Activated CD4-positive, CD25-positive, alpha-beta regulatory T cell treated with anti-CD3 and anti-CD28 coated beads, Interleukin-2, amount 50 U/mL, for 16 hours (primary cell): ENCODE measurements around the gene TRMT61A.

ENCODE experiments used
- DNase-seq: peaks from one replicate; pipeline ENCODE4 v3.0.0-alpha.2; 2020; ENCODE audit warnings: low read depth, low spot score

The TRMT61A gene

GRCh38 chr14:103546652-103547454 lies 17.9 kb downstream of the TRMT61A start:
- peak; percentile 55 for DNase-seq

- DNase-seq = no peak
Observed at GRCh38 chr14:103547455-103547940, 18.5 kb downstream of the TRMT61A start.

- DNase-seq = no peak
Observed at GRCh38 chr14:103547941-103548462, 19.0 kb downstream of the TRMT61A start.

- DNase-seq = no peak
Observed at GRCh38 chr14:103548463-103549351, 19.7 kb downstream of the TRMT61A start.

GRCh38 chr14:103549361-103550311 lies 20.6 kb downstream of the TRMT61A start:
- DNase-seq = no peak

- no peak for DNase-seq
Observed at GRCh38 chr14:103550451-103551337, 21.7 kb downstream of the TRMT61A start.

- no peak for DNase-seq
Observed at GRCh38 chr14:103551338-103551762, 22.4 kb downstream of the TRMT61A start.

- DNase-seq = no peak
Observed at GRCh38 chr14:103552011-103552845, 23.2 kb downstream of the TRMT61A start.

GRCh38 chr14:103552846-103553210 lies 23.8 kb downstream of the TRMT61A start:
- no peak for DNase-seq

GRCh38 chr14:103555559-103556337 lies 26.8 kb downstream of the TRMT61A start:
- no peak for DNase-seq

- no peak for DNase-seq
Observed at GRCh38 chr14:103556946-103557758, 28.2 kb downstream of the TRMT61A start.

- DNase-seq = no peak
Observed at GRCh38 chr14:103558071-103558882, 29.3 kb downstream of the TRMT61A start.

GRCh38 chr14:103559766-103560165 lies 30.8 kb downstream of the TRMT61A start:
- no peak for DNase-seq

- no peak for DNase-seq
Observed at GRCh38 chr14:103560691-103561090, 31.7 kb downstream of the TRMT61A start.

- no peak for DNase-seq
Observed at GRCh38 chr14:103561381-103562178, 32.6 kb downstream of the TRMT61A start.

GRCh38 chr14:103562179-103562428 lies 33.1 kb downstream of the TRMT61A start:
- no peak for DNase-seq
